GM12864 (cell line): Measurements from ENCODE around the gene TBC1D8B.
"Not testable (repeated sequence)": the region's sequence is repeated elsewhere in the genome, so short reads cannot be mapped to it uniquely, and the experiment has no call there.

Experiments
- DNase-seq: peaks from one replicate; pipeline ENCODE4 v3.0.0-alpha.2; 2011; ENCODE audit warnings: low read depth
- H3K4me3 ChIP-seq: 2 replicates; pipeline ENCODE4 v1.5.1; 2011; ENCODE audit warnings: mild to moderate bottlenecking, low read depth, low read length, control low read depth
- TF ChIP-seq, protein P1 (sequence below): IDR thresholded peaks from 2 replicates; pipeline ENCODE4 v1.5.1; 2011; ENCODE audit warnings: low read depth, mild to moderate bottlenecking, moderate library complexity, low read length, control low read depth, inconsistent platforms; ENCODE audit errors: missing control alignments

The TBC1D8B gene

DNA sequence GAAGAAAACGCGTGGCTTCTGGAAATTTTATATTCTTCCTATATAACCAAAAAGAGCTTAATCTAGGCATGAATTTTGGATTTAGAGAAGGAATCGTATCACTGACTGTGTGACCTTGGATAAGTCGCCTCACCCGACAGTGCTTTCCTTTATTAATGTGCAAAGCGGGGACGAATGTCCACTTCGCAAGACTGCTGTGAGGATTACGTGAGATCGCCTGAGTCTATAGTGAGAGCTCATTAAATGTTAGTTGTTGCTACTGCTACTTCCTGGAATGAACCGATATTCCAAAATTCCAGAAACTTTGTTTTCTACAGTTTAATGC lies 448 bp upstream of the TBC1D8B start:
- TF ChIP-seq, protein P1, sequence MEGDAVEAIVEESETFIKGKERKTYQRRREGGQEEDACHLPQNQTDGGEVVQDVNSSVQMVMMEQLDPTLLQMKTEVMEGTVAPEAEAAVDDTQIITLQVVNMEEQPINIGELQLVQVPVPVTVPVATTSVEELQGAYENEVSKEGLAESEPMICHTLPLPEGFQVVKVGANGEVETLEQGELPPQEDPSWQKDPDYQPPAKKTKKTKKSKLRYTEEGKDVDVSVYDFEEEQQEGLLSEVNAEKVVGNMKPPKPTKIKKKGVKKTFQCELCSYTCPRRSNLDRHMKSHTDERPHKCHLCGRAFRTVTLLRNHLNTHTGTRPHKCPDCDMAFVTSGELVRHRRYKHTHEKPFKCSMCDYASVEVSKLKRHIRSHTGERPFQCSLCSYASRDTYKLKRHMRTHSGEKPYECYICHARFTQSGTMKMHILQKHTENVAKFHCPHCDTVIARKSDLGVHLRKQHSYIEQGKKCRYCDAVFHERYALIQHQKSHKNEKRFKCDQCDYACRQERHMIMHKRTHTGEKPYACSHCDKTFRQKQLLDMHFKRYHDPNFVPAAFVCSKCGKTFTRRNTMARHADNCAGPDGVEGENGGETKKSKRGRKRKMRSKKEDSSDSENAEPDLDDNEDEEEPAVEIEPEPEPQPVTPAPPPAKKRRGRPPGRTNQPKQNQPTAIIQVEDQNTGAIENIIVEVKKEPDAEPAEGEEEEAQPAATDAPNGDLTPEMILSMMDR = no peak
- H3K4me3 ChIP-seq = peak overlapping the region; percentile 66
- DNase-seq = no peak

DNA sequence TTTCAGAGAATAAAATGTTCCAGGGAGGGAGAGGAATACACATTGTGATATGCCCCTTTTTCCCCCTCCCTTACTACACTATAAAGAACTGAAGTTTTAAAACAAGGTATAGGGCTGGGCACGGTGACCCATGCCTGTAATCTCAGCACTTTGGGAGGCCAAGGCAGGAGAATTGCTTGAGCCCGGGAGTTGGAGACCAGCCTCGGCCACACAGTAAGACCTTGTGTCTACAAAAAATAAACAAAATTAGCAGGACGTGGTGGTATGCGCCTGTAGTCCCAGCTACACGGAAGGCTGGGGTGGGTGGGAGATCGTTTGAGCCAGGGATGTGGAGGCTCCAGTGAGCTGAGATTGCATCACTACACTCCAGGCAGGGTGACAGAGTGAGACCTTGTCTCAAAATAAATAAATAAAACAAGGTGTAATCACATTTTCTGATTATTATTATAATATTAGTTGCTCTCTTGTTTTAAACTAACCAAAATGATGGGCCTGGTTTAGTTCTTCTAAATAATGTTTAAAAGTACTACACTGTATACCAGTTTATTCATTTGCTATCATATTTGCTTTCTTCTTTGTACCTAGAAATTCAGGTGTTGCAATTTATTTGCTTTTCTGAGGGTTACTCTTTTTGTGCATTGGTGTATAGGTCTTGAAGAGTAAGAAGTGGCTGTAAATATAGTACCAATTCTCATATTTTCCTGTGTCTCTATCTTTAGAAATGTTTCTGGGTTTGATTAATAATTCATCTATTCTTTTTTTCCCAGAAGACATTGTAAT lies 8.8 kb downstream of the TBC1D8B start:
- TF ChIP-seq, protein P1 = no peak
- H3K4me3 ChIP-seq = no peak overlapping the region
- no peak for DNase-seq

DNA sequence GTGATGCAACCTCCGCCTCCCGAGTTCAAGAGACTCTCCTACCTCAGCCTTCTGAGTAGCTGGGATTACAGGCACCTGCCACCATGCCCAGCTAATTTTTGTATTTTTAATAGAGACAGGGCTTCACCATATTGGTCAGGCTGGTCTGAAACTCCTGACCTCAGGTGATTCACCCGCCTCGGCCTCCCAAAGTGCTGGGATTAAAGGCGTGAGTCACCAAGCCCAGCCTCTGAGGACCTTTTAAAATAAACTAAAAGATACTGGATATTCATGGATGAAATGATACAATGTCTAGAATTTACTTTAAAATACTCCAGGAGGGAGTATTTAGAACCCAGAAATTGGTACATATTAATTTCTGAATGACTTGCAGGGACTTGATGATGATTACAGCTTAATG lies 10.5 kb downstream of the TBC1D8B start:
- H3K4me3 ChIP-seq, DNase-seq: not testable (repeated sequence)

DNA sequence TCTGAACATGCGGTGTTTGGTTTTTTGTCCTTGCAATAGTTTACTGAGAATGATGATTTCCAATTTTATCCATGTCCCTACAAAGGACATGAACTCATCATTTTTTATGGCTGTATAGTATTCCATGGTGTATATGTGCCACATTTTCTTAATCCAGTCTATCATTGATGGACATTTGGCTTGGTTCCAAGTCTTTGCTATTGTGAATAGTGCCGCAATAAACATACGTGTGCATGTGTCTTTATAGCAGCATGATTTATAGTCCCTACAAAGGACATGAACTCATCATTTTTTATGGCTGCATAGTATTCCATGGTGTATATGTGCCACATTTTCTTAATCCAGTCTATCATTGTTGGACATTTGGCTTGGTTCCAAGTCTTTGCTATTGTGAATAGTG lies 11.6 kb downstream of the TBC1D8B start:
- not testable (repeated sequence) for H3K4me3 ChIP-seq, DNase-seq

DNA sequence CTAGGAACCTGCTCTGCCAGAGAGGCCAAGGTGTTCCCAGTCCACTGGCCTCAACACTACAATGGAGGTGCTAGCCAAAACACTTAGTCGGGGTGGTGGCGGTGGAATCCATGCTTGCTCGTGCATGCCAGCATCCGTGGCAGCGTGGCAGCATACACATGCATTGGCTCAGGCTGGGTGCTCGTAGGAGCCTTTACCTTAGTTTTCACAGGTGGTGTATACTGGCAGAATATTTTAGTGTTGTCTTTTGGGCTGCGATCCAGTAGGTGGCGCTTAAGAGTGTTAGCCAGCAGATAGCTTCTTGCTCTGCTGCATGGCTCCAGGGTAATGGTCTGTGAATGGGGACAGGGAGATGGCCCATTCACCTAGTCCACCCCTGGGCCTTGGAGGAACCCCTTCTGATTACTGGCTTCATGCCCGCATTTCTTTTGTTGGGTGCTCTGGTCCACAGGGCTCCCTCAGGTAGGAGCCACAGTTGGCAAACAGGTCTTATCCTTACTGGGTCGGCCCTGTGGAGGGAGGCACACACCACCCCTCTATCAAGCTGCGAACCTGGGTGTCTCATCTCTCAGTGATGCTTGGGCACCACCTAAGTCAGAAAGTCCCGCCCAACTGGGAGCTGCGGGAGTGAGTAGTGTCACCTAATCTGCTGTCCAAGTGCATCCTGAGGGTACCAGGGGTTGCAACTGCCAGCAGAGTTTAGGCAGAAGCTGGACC lies 60.7 kb downstream of the TBC1D8B start:
- H3K4me3 ChIP-seq = no peak overlapping the region
- no peak for DNase-seq
- TF ChIP-seq, protein P1 = peak; percentile 60

DNA sequence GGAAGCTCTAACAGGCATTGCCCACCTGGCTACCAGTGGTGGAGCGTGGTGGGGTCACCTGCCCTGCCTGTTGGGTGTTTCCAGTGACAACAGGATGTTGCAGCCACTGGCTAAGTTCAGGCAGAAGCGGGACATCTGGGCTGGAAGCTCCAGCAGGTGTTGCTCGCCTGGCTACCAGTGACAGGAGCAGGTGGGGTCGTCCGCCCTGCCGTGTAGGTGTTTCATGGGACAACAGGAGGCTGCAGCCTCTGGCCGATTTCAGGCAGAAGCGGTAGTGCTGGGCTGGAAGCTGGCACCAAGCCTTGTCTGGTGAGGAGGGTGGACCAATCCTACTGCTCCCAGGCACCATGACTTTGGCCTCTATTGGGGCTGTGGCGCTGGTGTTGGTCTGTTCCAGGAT lies 61.2 kb downstream of the TBC1D8B start:
- no peak for DNase-seq
- no peak overlapping the region for H3K4me3 ChIP-seq
- TF ChIP-seq, protein P1 = no peak

DNA sequence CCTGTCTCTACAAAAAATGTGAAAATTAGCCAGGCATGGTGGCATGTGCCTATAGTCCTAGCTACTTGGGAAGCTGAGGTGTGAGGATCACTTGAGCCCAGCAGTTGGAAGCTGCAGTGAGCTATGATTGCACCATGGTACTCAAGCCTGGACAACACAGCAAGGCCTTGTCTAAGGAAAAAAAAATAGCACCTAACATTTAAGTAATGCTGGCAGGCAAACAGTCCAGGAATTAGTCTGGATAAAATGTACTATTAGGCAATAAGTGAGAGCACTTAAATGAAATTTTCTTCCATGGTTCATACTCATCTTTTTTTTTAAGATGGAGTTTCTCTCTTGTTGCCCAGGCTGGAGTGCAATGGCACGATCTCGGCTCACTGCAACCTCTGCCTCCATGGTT lies 70.3 kb downstream of the TBC1D8B start:
- not testable (repeated sequence) for H3K4me3 ChIP-seq, DNase-seq

DNA sequence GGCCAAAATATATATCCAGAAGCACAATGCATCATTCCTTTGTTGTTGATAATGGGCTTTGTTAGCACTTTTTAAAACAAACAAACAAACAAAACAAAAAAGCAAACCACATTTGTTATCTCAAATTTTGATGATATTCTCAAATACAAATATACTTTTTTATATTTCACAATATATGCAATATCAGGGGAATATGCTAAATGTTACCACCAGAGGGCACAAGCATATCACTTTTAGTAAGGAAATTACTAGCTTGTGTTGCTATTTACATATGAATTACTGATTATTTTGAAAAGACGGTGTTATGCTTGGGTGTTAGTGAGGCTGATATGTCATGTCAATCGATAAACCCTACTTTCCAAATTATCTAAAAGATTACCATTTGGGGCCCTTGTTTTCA lies 71.6 kb downstream of the TBC1D8B start:
- TF ChIP-seq, protein P1 = peak; percentile 23
- no peak for DNase-seq
- no peak overlapping the region for H3K4me3 ChIP-seq
